Amygdala (tissue), 56 donors: Measurements from ENCODE around the gene CAPRIN1.

ENCODE experiments used
- DNase-seq, 56 donors: peaks; one replicate each; lab custom pipeline; 2025; lab: John Stamatoyannopoulos, UW

Gene CAPRIN1

DNA sequence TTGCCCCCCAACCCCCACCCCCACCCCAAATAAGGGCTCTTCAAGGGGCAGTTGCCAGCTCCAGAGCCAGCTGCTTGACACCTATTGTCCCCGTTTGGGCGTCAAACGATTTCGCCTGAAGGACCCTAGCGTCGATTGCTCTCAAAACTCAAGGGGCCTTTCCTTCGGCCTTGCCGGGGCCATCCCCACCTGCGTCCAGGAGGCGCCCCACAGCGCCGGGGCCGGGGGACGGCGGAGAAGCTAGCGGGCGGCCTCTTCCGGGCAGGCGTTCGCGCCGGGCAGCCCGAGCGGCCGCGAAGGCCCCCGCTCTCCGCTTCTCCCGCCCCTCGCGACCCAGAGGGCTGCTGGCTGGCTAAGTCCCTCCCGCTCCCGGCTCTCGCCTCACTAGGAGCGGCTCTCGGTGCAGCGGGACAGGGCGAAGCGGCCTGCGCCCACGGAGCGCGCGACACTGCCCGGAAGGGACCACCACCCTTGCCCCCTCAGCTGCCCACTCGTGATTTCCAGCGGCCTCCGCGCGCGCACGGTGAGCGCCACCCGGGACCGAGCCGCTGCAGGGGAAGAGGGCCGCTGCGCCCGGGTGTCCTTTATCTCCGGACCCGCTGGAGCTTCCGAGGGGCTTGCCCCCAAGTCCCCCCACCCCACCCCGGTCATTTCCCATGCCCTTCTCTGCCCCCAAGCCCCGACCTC is at the start of gene CAPRIN1:
CAPRIN1 (plus strand) TSS at position 383 of the 687 bp plus-strand sequence. CDS start 690 bp downstream, outside the sequence.
- peak; percentile 47 to 95 (median 82) for DNase-seq

- no peak for DNase-seq
These were observed 49.1 kb upstream of the CAPRIN1 start for GRCh38 chr11:34002420-34002819.

DNA sequence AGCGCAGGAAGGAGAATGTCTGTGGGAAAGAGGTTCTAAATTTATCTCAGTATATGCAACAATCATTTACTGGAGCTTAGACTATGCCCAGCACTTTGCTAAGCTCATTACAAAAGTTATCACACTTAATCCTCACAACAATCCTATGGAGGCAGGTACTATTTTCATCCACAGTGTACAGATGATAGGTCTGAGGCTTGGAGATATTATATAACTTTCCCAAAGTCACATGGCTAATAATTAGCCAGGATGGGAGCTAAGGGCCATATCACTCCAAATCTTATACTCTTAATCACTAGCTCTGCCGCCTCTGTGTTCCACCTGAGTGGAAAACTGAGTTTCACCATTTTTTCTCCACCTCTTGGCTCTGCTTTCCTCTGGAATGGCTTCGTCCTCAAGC is 47.3 kb upstream of the CAPRIN1 start:
- DNase-seq = no peak

DNA sequence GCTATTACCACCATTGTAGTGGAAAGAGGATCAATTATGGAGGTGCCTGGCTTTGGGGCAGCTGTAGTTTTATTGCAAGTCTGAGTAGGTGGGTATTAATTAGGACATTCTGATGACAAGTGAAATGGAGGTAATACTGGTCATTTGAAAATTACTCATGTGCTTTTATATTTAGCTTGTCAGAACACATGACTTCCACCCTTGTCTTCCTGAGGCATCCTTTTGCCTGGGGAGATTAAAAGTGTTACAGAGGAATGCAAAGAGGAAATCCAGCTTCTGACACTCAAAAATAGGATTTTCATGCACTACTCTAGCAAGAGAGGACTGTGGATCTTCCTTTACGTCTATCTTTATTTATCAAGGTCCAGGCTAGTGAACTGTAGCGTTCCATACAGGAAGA is 44.7 kb upstream of the CAPRIN1 start:
- DNase-seq = no peak

GRCh38 chr11:34012734-34013133 is 38.8 kb upstream of the CAPRIN1 start:
- DNase-seq = no peak

DNA sequence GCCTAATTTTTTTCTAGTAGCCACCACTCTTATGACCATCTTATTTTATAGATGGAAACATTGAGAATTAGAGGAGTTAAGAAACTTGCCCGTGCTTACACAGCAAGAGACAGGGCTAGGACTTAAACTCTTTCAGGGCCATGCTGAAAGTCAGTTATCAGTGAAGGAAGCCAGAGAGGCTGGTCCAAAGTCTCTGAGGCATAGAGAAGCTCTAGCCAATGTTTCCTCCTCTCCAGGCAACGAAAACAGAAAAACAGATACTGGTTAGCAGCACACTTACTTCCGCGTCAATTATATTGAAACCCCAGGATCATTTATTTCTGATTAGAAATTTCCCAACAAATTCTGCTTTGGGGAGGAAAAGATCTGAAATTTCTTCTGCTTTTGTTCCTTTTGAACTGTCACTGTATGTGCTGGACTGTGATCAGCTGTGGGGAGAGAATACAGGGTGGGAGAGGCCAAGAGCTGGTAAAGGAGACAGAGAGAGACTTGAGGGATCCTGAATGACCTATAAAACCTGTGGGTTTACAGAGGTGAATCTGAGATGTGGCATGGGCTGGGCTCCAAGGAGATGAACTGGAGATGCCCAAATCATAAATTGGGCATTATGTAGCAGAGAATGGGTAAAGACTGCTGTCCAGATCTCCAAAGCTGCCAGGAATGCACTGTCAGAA is 37.5 kb upstream of the CAPRIN1 start:
- DNase-seq = no peak

- no peak for DNase-seq
These were observed 29.4 kb upstream of the CAPRIN1 start for GRCh38 chr11:34021977-34022735.

DNA sequence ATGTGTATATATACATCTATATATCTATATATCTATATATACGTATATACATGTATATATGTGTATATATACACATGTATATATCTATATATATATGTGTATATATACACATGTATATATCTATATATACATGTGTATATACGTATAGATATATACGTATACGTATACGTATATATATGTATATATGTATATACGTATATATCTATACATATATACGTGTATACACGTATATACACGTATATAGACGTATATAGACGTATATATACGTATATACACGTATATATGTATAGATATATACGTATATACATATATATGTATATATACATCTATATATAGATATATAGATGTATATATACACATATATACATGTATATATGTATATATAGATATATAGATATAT is 25.1 kb upstream of the CAPRIN1 start:
- DNase-seq = no peak

DNA sequence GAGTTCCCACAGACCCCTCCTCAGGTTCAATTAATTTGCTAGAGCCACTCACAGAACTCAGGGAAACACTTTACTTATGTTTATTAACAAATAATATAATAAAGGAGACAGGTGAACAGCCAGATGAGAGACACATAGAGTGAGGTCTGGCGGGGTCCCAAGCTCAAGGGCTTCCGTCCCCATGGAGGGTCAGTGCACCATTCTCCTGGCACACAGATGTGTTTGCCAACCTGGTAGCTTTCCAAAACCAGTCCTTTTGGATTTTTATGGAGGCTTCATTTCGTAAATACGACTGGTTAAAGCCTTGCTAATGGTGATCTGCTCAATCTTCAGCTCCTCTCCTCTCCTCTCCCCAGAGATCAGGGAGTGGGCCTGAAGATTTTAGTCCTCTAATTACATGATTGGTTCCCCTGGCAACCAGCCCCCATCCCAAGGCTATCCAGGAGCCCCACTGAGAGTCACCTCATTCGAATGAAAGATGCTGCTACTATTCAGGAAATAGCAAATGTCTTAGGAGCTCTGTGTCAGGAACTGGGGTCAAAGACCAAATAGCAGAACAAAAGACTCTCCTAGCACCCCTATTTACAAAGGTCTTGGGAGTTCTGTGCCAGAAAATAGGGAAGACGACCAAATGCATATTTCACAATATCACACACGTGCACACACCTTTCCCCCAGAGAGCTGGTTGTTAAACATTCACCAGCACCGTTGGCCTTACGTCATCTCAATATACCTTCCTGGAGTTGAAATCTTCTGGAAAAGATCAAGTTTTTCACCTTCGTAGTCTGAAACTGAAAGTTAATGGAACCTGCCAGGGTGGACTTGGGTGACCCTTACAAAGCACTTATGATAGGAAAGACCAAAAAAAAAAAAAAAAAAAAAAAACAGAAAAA is 23.8 kb upstream of the CAPRIN1 start:
- DNase-seq = no peak

DNA sequence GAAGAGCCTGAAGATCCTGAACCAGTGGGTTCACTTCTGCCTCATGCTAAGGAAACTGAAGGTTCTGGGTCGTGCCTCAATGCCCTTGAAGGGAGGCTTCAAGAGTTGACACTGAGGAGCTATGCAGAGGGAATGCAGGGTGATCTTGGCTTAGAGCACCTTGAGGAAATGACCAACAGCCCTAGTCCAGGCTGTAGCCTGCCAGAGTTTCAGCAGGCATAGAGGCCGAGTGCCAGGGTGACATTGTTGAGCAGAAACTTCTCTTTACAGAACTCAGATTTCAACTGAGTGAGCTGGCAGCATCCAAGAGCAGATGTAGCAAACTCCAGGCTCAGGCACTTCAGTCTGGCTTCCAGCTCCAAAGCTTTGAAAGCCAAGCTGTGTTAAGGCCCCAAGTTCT is 23.1 kb upstream of the CAPRIN1 start:
- DNase-seq = peak in 35 of 56 donors; percentile 0 to 61 (median 12)

GRCh38 chr11:34029176-34029575 is 22.4 kb upstream of the CAPRIN1 start:
- DNase-seq = no peak

GRCh38 chr11:34030382-34030781 is 21.1 kb upstream of the CAPRIN1 start:
- DNase-seq = no peak

DNA sequence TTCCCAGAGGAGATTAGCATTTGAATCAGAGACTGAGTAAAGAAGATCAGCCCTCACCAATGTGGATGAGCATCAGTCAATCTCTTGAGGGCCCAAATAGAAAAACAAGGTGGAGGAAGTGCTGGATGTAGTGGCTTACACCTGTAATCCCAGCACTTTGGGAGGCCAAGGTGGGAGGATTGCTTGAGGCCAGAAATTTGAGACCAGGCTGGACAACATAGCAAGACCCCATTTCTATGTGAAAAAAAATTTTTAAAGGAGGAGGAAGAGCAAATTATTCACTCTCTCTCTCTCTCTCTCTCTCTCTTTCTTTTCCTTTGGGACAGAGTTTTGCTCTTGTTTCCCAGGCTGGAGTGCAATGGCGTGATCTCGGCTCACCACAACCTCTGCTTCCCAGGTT is 18.1 kb upstream of the CAPRIN1 start:
- no peak for DNase-seq

- no peak for DNase-seq
These were observed 17.5 kb upstream of the CAPRIN1 start for GRCh38 chr11:34034053-34034452.

DNA sequence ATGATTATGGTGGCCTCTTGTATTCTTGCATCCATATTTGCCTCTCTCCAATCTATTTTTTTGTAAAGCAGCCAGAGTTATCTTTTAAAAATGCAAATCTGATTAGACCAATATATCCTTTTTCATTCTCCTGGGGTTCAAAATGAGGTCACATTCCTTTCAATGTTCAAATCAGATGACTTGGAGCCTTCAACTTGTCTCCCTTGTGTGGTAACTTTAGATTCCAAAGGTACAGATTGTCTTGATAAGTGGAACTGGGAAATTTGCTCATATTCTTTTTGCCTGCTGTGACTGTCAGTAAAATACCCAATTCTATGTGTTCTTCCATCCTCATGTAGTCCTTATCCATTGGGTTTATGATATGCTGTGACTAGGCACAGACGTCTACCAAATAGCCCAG is 15.1 kb upstream of the CAPRIN1 start:
- DNase-seq = no peak

DNA sequence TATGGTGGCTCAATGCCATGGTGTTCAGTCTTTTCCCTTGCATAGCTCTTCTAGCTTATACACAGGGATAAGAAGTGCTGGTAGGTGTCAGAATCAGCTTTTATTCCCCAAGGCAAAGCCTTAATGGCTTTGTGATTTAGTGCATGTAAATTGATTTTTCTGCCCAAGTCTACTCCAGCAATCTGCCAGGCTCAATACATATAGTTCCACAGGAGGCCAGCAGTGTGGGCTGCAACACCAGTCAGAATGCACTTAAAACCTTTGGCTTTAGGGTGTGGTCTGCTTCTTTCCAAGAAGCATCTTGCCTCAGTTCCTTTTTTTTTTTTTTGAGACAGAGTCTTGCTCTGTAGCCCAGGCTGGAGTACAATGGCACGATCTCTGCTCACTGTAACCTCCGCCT is 14.5 kb upstream of the CAPRIN1 start:
- no peak for DNase-seq

DNA sequence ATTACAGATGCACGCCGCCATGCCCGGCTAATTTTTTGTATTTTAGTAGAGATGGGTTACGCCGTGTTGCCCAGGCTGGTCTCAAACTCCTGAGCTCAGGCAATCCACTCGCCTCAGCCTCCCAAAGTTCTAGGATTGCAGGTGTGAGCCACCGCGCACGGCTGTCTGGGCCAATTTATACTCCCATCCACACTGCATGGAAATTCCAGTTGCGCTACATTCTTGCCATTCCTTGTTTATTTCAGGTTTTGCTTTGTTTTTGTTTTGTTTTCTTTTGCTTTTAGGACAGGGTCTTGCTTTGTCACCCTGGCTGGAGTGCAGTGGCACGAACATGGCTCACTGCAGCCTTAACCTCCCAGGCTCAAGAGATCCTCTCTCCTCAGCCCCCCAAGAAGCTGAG is 11.0 kb upstream of the CAPRIN1 start:
- DNase-seq = no peak

GRCh38 chr11:34044664-34045485 is 6.7 kb upstream of the CAPRIN1 start:
- peak in 1 of 56 donors; percentile 1 for DNase-seq

DNA sequence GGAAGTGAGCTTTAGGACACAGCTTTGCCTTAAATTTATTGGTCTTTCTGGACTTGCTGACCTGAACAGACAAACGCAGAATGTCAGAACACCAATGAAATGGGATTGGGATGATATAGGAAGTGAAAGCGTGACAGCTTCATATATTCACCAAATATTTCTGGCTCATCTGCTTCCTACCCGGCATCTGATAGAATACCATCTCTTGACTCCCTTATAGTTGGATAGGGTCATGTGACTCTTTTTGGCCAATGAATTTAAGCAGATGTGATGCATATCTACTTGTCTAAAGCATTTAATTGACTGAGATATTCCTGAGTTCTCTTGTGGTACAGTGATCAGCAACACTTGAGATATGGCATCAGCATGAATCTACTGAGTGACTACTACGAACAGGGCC is 2.5 kb upstream of the CAPRIN1 start:
- no peak for DNase-seq
